HepG2 (cell line): ENCODE results near the gene CLDN9. TPM values are rescaled to one million over a fixed set of nuclear protein-coding genes. Genes with fewer than 3 reads are reported as not detected.

Experiments used
- AKAP8 ChIP-seq: sonication (generic); formaldehyde crosslinking; IDR thresholded peaks from 2 replicates; pipeline ENCODE4 v1.5.1; 2020; ENCODE audit warnings: mild to moderate bottlenecking, missing genetic modification reagents
- AKNA ChIP-seq: sonication (generic); formaldehyde crosslinking; IDR thresholded peaks from 2 replicates; pipeline ENCODE4 v1.4.0; 2020; ENCODE audit warnings: missing genetic modification reagents, borderline replicate concordance
- ARNT ChIP-seq: fragments of 450-650 bp; IDR thresholded peaks from 2 replicates; pipeline ENCODE4 v1.6.1; 2017
- CEBPG ChIP-seq: IDR thresholded peaks from 2 replicates; pipeline ENCODE4 v1.6.1; 2016
- FOXO1 ChIP-seq: sonication (generic); formaldehyde crosslinking; IDR thresholded peaks from 2 replicates; pipeline ENCODE4 v1.4.0; 2020; ENCODE audit warnings: missing genetic modification reagents
- GLI4 ChIP-seq: sonication (generic); formaldehyde crosslinking; IDR thresholded peaks from 2 replicates; pipeline ENCODE4 v1.5.1; 2020; ENCODE audit warnings: missing genetic modification reagents, mild to moderate bottlenecking, moderate library complexity, borderline replicate concordance
- HMG20A ChIP-seq: IDR thresholded peaks from 2 replicates; pipeline ENCODE4 v1.6.1; 2016; ENCODE audit warnings: borderline replicate concordance
- HOXA9 ChIP-seq: sonication (generic); formaldehyde crosslinking; IDR thresholded peaks from 2 replicates; pipeline ENCODE4 v1.8.1; 2022; ENCODE audit warnings: missing genetic modification reagents, mild to moderate bottlenecking, moderate library complexity, borderline replicate concordance
- NCOA2 ChIP-seq: sonication (generic); formaldehyde crosslinking; IDR thresholded peaks from 2 replicates; pipeline ENCODE4 v1.8.0; 2022; ENCODE audit warnings: inconsistent platforms
- NKX3-1 ChIP-seq: sonication (generic); formaldehyde crosslinking; IDR thresholded peaks from 2 replicates; pipeline ENCODE4 v1.5.0; 2020; ENCODE audit warnings: missing genetic modification reagents
- POLR2G ChIP-seq: fragments of 200-400 bp; formaldehyde crosslinking; IDR thresholded peaks from 2 replicates; pipeline ENCODE4 v1.6.1; 2018; ENCODE audit warnings: mild to moderate bottlenecking, low read depth, low read length, moderate library complexity
- SALL2 ChIP-seq: sonication (generic); formaldehyde crosslinking; IDR thresholded peaks from 2 replicates; pipeline ENCODE4 v1.8.1; 2023; ENCODE audit warnings: mild to moderate bottlenecking, missing genetic modification reagents, inconsistent platforms
- ZBTB25 ChIP-seq: IDR thresholded peaks from 2 replicates; pipeline ENCODE4 v1.6.1; 2018; ENCODE audit warnings: missing genetic modification reagents
- ZBTB42 ChIP-seq: sonication (generic); formaldehyde crosslinking; IDR thresholded peaks from 2 replicates; pipeline ENCODE4 v1.5.0; 2020; ENCODE audit warnings: mild to moderate bottlenecking, missing genetic modification reagents
- ZHX1 ChIP-seq: sonication (generic); formaldehyde crosslinking; IDR thresholded peaks from 2 replicates; pipeline ENCODE4 v1.8.1; 2022; ENCODE audit warnings: low read depth, mild to moderate bottlenecking, missing genetic modification reagents
- ZNF629 ChIP-seq: sonication (generic); formaldehyde crosslinking; conservative IDR thresholded peaks from 2 replicates; pipeline ENCODE4 v1.5.0; 2020; ENCODE audit warnings: missing genetic modification reagents
- ZSCAN21 ChIP-seq: sonication (generic); formaldehyde crosslinking; IDR thresholded peaks from 2 replicates; pipeline ENCODE4 v1.8.0; 2022; ENCODE audit warnings: mild to moderate bottlenecking, missing genetic modification reagents, moderate library complexity, borderline replicate concordance
- ZSCAN31 ChIP-seq: sonication (generic); formaldehyde crosslinking; IDR thresholded peaks from 2 replicates; pipeline ENCODE4 v1.5.0; 2020; ENCODE audit warnings: low read depth, mild to moderate bottlenecking, missing genetic modification reagents
- polyA plus RNA-seq, 8 experiments: library from polyadenylated mRNA; depleted of rRNA in 3 of 8; stranded (reverse) in 7 of 8; unstranded in 1 of 8; fragments of >200 nt; fragmentation: Illumina TruSeq in 4 of 8; extraction: Trizol in 4 of 8; gene quantifications; 2 replicates each; pipeline versions ENCODE4 v1.2.1 to v1.2.3, GENCODE V29; 2011 to 2016; ENCODE audit warnings: low read depth in 4 of 8, missing spikeins in 1 of 8, mixed read lengths in 1 of 8; ENCODE audit not compliant: insufficient read depth in 1 of 8
- total RNA-seq, 5 experiments: library from RNA; depleted of rRNA; stranded (reverse); fragments of >200 nt; fragmentation: Illumina TruSeq; extraction: Trizol; gene quantifications; 2 replicates each; pipeline ENCODE4 v1.2.3, GENCODE V29; 2016; ENCODE audit warnings: low read depth in 1 of 5
- TF ChIP-seq, protein P1 (sequence below): sonication (generic); formaldehyde crosslinking; IDR thresholded peaks from 2 replicates; pipeline ENCODE4 v1.4.0; 2020; ENCODE audit warnings: missing genetic modification reagents

The CLDN9 gene
- total and polyA plus RNA-seq, 2 of the 13 experiments (the other 11 are each of a cell fraction or from before 2014, with no cell fraction given) = 0.15 to 0.26 TPM

- TF ChIP-seq FOXO1 (CRISPR knock-in tag) (0 out of 2 replicates have a peak, but pooled peaks have one; percentile 17), ZBTB42 (CRISPR knock-in tag) (no peak), ZSCAN31 (CRISPR knock-in tag) (no peak), NKX3-1 (CRISPR knock-in tag) (no peak), ZHX1 (CRISPR knock-in tag) (no peak), CEBPG (CRISPR knock-in tag) (no peak), ZSCAN21 (CRISPR knock-in tag) (no peak), ARNT (no peak), ZBTB25 (CRISPR knock-in tag) (peak; percentile 46; the same call in 1 of the 2 replicates), HMG20A (no peak), SALL2 (CRISPR knock-in tag) (no peak), AKNA (no peak), GLI4 (CRISPR knock-in tag) (no peak), POLR2G (peak; percentile 64), HOXA9 (CRISPR knock-in tag) (no peak), AKAP8 (no peak), ZNF629 (CRISPR knock-in tag) (no peak), NCOA2 (CRISPR knock-in tag) (peak; percentile 40; the same call in 1 of the 2 replicates)
- TF ChIP-seq, protein P1, sequence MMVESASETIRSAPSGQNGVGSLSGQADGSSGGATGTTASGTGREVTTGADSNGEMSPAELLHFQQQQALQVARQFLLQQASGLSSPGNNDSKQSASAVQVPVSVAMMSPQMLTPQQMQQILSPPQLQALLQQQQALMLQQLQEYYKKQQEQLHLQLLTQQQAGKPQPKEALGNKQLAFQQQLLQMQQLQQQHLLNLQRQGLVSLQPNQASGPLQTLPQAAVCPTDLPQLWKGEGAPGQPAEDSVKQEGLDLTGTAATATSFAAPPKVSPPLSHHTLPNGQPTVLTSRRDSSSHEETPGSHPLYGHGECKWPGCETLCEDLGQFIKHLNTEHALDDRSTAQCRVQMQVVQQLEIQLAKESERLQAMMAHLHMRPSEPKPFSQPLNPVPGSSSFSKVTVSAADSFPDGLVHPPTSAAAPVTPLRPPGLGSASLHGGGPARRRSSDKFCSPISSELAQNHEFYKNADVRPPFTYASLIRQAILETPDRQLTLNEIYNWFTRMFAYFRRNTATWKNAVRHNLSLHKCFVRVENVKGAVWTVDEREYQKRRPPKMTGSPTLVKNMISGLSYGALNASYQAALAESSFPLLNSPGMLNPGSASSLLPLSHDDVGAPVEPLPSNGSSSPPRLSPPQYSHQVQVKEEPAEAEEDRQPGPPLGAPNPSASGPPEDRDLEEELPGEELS = no peak
Measured at GRCh38 chr16:3004781-3005284, 7.9 kb upstream of the CLDN9 start (continued).
